Urinary bladder (tissue), 4 donors: ENCODE data around the gene TLR8. TPM values are rescaled to one million over a fixed set of nuclear protein-coding genes. Genes with fewer than 3 reads are reported as not detected.
"Not testable (repeated sequence)": the region's sequence is repeated elsewhere in the genome, so short reads cannot be mapped to it uniquely, and the experiment has no call there.

ENCODE experiments used
- DNase-seq: peaks from one replicate; pipeline ENCODE4 v3.0.0-alpha.2; 2015; ENCODE audit errors: extremely low spot score
- H3K27ac ChIP-seq: one replicate; pipeline ENCODE4 v1.5.1; 2013; ENCODE audit warnings: low read depth, mild to moderate bottlenecking, moderate library complexity
- H3K36me3 ChIP-seq: one replicate; pipeline ENCODE4 v1.6.1; 2013; ENCODE audit warnings: mild to moderate bottlenecking, moderate library complexity; ENCODE audit not compliant: insufficient read depth
- H3K4me1 ChIP-seq: one replicate; pipeline ENCODE4 v1.6.1; 2013; ENCODE audit warnings: mild to moderate bottlenecking, moderate library complexity; ENCODE audit not compliant: insufficient read depth
- H3K4me3 ChIP-seq: one replicate; pipeline ENCODE4 v1.5.1; 2013; ENCODE audit warnings: low read depth, low read length
- WGBS: extraction: QIAGEN DNeasy Blood & Tissue Kit; methylation state at CpG from one replicate; pipeline ENCODE4 v1.1.7; 2013; 5-methylcytosine and 5-hydroxymethylcytosine counted together
- polyA plus RNA-seq: library from polyadenylated mRNA; stranded (reverse); fragments of 200-250 nt; gene quantifications from one replicate; pipeline ENCODE4 v1.2.3, GENCODE V29; 2013
- total RNA-seq: library from RNA; depleted of rRNA; stranded (reverse); fragments of >200 nt; gene quantifications from one replicate; pipeline ENCODE4 v1.2.3, GENCODE V29; 2014
- donor health status: healthy with polysubstance abuse.
- donor health status: healthy.

Gene TLR8
- total and polyA plus RNA-seq, 2 donors, result 1.7 to 1.8 TPM

GRCh38 chrX:12912791-12913482 is 6.5 kb downstream of the TLR8 start:
- no peaks in the 10 kb centered on the region for H3K36me3 ChIP-seq
- H3K4me3 ChIP-seq, result no peak overlapping the region
- DNase-seq, result no peak
- no peak overlapping the region for H3K27ac ChIP-seq
- H3K4me1 ChIP-seq, result no peaks in the 10 kb centered on the region
- WGBS, result 76% methylated on average over 5 of the region's 5 CpGs

DNA sequence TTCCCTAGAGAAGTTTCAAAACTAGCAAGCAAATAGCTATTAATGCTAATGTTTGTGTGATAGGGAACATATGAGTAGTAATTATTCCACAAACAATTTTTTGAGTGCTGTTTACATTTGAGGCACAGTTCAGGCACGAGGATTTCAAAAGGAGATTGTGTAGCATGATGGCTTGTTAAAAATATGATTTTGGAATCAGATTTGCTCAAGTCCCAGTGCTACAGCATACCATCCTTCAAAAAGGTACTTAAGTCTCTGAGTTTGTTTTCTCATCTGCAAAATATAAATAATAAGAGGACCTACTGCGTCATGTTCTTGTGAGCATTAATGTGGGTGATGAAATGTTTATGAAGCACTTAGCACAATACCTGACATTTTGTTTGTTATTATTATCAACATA is 11.3 kb downstream of the TLR8 start:
- no peak overlapping the region for H3K4me3 ChIP-seq
- no peaks in the 10 kb centered on the region for H3K4me1 ChIP-seq
- H3K27ac ChIP-seq, result no peak overlapping the region
- 45% methylated on average over 2 of the region's 2 CpGs for WGBS
- H3K36me3 ChIP-seq, result no peaks in the 10 kb centered on the region
- DNase-seq, result no peak

DNA sequence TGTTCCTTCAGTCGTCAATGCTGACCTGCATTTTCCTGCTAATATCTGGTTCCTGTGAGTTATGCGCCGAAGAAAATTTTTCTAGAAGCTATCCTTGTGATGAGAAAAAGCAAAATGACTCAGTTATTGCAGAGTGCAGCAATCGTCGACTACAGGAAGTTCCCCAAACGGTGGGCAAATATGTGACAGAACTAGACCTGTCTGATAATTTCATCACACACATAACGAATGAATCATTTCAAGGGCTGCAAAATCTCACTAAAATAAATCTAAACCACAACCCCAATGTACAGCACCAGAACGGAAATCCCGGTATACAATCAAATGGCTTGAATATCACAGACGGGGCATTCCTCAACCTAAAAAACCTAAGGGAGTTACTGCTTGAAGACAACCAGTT is 12.6 kb downstream of the TLR8 start:
- 83% methylated on average over 10 of the region's 10 CpGs for WGBS

DNA sequence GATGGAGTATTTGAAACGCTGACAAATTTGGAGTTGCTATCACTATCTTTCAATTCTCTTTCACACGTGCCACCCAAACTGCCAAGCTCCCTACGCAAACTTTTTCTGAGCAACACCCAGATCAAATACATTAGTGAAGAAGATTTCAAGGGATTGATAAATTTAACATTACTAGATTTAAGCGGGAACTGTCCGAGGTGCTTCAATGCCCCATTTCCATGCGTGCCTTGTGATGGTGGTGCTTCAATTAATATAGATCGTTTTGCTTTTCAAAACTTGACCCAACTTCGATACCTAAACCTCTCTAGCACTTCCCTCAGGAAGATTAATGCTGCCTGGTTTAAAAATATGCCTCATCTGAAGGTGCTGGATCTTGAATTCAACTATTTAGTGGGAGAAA is 13.2 kb downstream of the TLR8 start:
- Histone ChIP-seq H3K4me3 (no peak overlapping the region), H3K4me1 (no peaks in the 10 kb centered on the region)

More for the DNA sequence above, 12.6 kb downstream of the TLR8 start:
- Histone ChIP-seq H3K4me1 (no peaks in the 10 kb centered on the region), H3K4me3 (no peak overlapping the region), H3K36me3 (no peaks in the 10 kb centered on the region), H3K27ac (no peak overlapping the region)
- no peak for DNase-seq

GRCh38 chrX:12920990-12921389 is 14.6 kb downstream of the TLR8 start:
- H3K4me1 ChIP-seq, result no peaks in the 10 kb centered on the region
- no peak overlapping the region for H3K27ac ChIP-seq
- no peaks in the 10 kb centered on the region for H3K36me3 ChIP-seq
- WGBS, result 78% methylated on average over 8 of the region's 8 CpGs
- no peak overlapping the region for H3K4me3 ChIP-seq
- no peak for DNase-seq

More for the DNA sequence above, 13.2 kb downstream of the TLR8 start:
- Histone ChIP-seq H3K27ac (no peak overlapping the region), H3K36me3 (no peaks in the 10 kb centered on the region)
- DNase-seq, result no peak
- 89% methylated on average over 8 of the region's 8 CpGs for WGBS

- DNase-seq, result no peak
- H3K36me3 ChIP-seq, result no peaks in the 10 kb centered on the region
- 89% methylated on average over 10 of the region's 10 CpGs for WGBS
- H3K27ac ChIP-seq, result no peak overlapping the region
- no peak overlapping the region for H3K4me3 ChIP-seq
- no peaks in the 10 kb centered on the region for H3K4me1 ChIP-seq
These were observed 15.6 kb downstream of the TLR8 start for GRCh38 chrX:12921886-12922598.

DNA sequence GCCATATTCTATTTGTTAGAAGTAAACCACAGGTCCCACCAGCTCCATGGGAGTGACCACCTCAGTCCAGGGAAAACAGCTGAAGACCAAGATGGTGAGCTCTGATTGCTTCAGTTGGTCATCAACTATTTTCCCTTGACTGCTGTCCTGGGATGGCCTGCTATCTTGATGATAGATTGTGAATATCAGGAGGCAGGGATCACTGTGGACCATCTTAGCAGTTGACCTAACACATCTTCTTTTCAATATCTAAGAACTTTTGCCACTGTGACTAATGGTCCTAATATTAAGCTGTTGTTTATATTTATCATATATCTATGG is 16.1 kb downstream of the TLR8 start:
- Histone ChIP-seq H3K4me3 (no peak overlapping the region), H3K36me3 (no peaks in the 10 kb centered on the region), H3K27ac (no peak overlapping the region), H3K4me1 (no peaks in the 10 kb centered on the region)
- no peak for DNase-seq

DNA sequence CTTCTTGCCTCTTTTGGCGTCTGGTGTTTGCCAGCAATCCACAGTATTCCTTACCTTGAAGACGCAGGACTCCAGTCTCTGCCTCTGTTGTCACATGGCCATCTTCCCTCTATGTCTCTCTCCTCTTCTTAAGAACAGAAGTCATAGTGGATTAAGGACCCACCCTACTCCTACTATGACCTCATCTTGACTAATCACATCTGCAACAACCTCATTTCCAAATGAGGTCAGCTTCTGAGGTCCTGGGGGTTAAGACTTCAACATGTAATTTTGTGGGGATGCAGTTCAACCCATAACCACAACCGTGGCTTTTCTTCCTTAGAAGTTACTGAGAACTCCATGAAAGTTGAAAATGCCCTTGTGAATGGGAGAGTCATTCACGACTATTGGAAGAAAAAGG is 23.3 kb downstream of the TLR8 start:
- Histone ChIP-seq H3K27ac (no peak overlapping the region), H3K36me3 (no peaks in the 10 kb centered on the region), H3K4me3 (no peak overlapping the region), H3K4me1 (no peaks in the 10 kb centered on the region)
- DNase-seq, result no peak
- WGBS, result 83% methylated on average over 4 of the region's 4 CpGs

- WGBS, result 98% methylated on average over 2 of the region's 2 CpGs
These were observed 23.7 kb downstream of the TLR8 start for GRCh38 chrX:12930150-12930549.

DNA sequence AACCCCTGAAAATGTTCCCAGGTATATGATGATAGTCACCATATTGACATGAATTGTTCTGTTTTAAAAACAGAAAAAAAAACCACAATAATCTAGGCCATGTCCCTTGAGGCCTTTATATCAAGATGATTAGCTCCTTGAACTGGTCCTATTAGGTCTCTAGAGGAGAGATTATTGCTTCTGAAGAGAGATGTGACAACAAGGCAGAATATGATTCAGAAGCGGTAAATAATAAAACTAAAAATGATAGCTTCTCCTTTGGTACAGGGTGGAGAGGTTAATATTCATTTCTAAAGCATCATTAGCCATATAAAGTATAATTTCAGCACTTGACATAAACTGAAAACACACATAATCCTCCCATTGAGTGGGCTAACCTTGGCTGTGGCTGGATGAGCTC is 25.8 kb downstream of the TLR8 start:
- no peak for DNase-seq
- WGBS, result 100% methylated on average over 1 of the region's 1 CpG

More at GRCh38 chrX:12930150-12930549, 23.7 kb downstream of the TLR8 start:
- DNase-seq, result no peak
- Histone ChIP-seq H3K36me3 (no peaks in the 10 kb centered on the region), H3K4me1 (no peaks in the 10 kb centered on the region), H3K27ac (no peak overlapping the region), H3K4me3 (no peak overlapping the region)

DNA sequence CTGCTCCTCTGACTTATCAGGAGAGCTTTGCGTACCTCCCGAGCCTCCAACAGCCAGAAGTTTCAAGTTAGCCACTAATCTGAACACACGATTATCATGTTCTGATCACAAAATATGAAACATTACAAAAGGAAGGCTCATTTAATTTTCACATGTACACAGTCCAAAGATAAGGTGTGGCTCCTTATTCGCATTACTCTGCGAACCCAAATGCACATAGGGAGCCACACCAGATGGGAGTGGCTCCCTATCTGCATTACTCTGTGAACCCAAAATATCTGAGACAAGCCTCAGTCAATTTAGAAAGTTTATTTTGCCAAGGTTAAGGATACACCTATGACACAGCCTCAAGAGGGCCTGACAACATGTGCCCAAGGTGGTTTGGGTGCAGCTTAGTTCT is 28.4 kb downstream of the TLR8 start:
- Histone ChIP-seq H3K4me1 (no peaks in the 10 kb centered on the region), H3K27ac (no peak overlapping the region), H3K36me3 (no peaks in the 10 kb centered on the region), H3K4me3 (no peak overlapping the region)
- WGBS, result 69% methylated on average over 5 of the region's 5 CpGs
- DNase-seq, result no peak

More for the DNA sequence above, 25.8 kb downstream of the TLR8 start:
- Histone ChIP-seq H3K36me3 (no peaks in the 10 kb centered on the region), H3K27ac (no peak overlapping the region), H3K4me1 (no peaks in the 10 kb centered on the region), H3K4me3 (no peak overlapping the region)

DNA sequence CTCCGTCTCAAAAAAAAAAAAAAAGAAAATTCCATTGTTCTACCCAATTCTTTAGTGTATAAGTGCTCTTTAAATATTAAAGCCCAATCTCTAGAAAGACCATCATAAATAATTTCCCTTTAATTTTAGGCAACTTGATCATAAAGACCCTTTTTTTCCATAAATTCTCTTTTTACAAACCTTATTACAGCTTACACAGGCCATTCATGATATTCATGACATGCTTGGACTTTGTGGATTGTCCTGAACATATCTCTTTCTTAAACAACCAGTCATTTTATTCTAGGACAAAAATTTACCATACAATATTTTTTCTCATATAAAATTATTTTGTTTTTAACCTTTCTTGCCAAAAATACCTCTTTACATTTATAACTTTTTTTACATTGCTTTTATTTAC is 30.5 kb downstream of the TLR8 start:
- no peaks in the 10 kb centered on the region for H3K36me3 ChIP-seq

DNA sequence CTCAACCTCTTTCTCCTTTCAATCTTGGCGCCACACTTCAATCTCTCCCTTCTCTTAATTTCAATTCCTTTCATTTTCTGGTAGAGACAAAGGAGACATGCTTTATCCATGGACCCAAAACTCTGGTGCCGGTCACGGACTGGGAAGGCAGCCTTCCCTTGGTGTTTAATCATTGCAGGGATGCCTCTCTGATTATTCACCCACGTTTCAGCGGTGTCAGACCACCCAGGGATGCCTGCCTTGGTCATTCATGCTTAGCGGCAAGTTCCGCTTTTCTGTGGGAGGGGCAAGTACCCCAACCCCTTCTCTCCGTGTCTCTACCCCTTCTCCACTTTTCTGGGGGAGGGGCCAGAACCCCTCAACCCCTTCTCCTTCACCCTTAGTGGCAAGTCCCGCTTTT is 34.1 kb downstream of the TLR8 start:
- not testable (repeated sequence) for H3K4me1 ChIP-seq, H3K4me3 ChIP-seq, H3K36me3 ChIP-seq, H3K27ac ChIP-seq, DNase-seq
- 93% methylated on average over 9 of the region's 9 CpGs for WGBS

More for the DNA sequence above, 30.5 kb downstream of the TLR8 start:
- Histone ChIP-seq H3K27ac (no peak overlapping the region), H3K4me1 (no peaks in the 10 kb centered on the region), H3K4me3 (no peak overlapping the region)
- no peak for DNase-seq
- WGBS, result 85% methylated on average over 1 of the region's 1 CpG

- not testable (repeated sequence) for H3K4me1 ChIP-seq, DNase-seq, H3K4me3 ChIP-seq, H3K36me3 ChIP-seq, H3K27ac ChIP-seq
- 82% methylated on average over 4 of the region's 6 CpGs for WGBS
These were observed 37.2 kb downstream of the TLR8 start for GRCh38 chrX:12943592-12943991.
